ENCODE results near the gene RIT2.

GRCh38 chr18:42969366-42969765 lies 146.1 kb downstream of the RIT2 start:
- TF ChIP-seq, protein P1, sequence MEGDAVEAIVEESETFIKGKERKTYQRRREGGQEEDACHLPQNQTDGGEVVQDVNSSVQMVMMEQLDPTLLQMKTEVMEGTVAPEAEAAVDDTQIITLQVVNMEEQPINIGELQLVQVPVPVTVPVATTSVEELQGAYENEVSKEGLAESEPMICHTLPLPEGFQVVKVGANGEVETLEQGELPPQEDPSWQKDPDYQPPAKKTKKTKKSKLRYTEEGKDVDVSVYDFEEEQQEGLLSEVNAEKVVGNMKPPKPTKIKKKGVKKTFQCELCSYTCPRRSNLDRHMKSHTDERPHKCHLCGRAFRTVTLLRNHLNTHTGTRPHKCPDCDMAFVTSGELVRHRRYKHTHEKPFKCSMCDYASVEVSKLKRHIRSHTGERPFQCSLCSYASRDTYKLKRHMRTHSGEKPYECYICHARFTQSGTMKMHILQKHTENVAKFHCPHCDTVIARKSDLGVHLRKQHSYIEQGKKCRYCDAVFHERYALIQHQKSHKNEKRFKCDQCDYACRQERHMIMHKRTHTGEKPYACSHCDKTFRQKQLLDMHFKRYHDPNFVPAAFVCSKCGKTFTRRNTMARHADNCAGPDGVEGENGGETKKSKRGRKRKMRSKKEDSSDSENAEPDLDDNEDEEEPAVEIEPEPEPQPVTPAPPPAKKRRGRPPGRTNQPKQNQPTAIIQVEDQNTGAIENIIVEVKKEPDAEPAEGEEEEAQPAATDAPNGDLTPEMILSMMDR (IDR thresholded peaks at IDR 0.05): no peak
- no peak for TF ChIP-seq POLR2A (IDR thresholded peaks at IDR 0.05)
